ENCODE data around the gene DHRSX. TPM values are rescaled to one million over a fixed set of nuclear protein-coding genes. Genes with fewer than 3 reads are reported as not detected.
"Not testable (repeated sequence)": the region's sequence is repeated elsewhere in the genome, so short reads cannot be mapped to it uniquely, and the experiment has no call there.

DHRSX gene
- polyA plus RNA-seq, 1 donor from 2014 or later: 15.7 TPM

DNA sequence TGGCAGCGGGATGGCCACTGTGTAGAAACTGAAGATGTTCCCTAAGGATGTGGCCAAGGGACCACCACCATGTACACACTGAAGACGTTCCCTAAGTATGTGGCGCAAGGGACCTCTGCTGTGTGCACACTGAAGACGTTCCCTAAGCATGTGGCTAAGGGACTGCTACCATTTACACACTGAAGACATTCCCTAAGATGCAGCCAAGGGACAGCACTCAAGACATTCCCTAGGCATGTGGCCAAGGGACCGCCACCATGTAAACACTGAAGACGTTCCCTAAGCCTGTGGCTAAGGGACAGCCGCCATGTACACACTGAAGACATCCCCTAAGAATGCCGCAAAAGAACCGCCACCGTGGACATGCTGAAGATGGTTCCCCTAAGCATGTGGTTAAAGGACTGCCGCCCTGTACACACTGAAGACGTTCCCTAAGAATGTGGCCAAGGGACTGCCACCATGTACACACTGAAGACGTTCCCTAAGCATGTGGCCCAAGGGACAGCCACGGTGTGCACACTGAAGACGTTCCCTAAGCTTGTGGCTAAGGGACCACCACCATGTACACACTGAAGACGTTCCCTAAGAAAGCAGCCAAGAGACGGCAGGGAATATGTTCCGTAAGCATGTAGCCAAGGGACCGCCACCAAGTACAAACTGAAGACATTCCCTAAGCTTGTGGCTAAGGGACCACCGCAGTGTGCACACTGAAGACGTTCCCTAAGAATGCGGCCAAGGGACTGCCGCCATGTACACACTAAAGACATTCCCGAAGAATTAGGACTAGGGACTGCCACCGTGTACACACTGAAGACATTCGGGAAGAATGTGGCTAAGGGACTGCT is 43.3 kb downstream of the DHRSX start:
- H3K9me3 ChIP-seq (ENCODE audit: low read length): peaks cover 16% of the 10 kb centered on the region
- no peaks in the 10 kb centered on the region for H3F3A ChIP-seq (ENCODE audit: insufficient read depth, low read length, poor library complexity, severe bottlenecking)
- no peak overlapping the region for H3K27ac ChIP-seq (ENCODE audit: low read length)
- no peak overlapping the region for H3K9ac ChIP-seq (ENCODE audit: low read length)
- H3K79me2 ChIP-seq (replicated peaks; ENCODE audit: insufficient read depth, low read length): peaks cover 5% of the 10 kb centered on the region
- H3K9me2 ChIP-seq (ENCODE audit: insufficient read depth, low read length): no peaks in the 10 kb centered on the region
- no peaks in the 10 kb centered on the region for H4K20me1 ChIP-seq (ENCODE audit: insufficient read depth)
- no peak overlapping the region for H3K4me2 ChIP-seq (ENCODE audit: low read length)
- H3K4me3 ChIP-seq (ENCODE audit: low read length): no peak overlapping the region
- no peaks in the 10 kb centered on the region for H3K27me3 ChIP-seq (ENCODE audit: insufficient read depth, low read depth, low read length)
- H2AFZ ChIP-seq (ENCODE audit: low read depth, low read length): no peak overlapping the region
- H3K36me3 ChIP-seq (ENCODE audit: insufficient read depth, low read length): peaks cover 5% of the 10 kb centered on the region
- TF ChIP-seq POLR2AphosphoS5 (IDR thresholded peaks at IDR 0.05): no peak
- no peak for TF ChIP-seq TAF1 (IDR thresholded peaks at IDR 0.05; ENCODE audit: low read depth)
- TF ChIP-seq EP300 (conservative IDR thresholded peaks at IDR 0.05; ENCODE audit: poor library complexity, severe bottlenecking): no peak
- TF ChIP-seq, protein P1, sequence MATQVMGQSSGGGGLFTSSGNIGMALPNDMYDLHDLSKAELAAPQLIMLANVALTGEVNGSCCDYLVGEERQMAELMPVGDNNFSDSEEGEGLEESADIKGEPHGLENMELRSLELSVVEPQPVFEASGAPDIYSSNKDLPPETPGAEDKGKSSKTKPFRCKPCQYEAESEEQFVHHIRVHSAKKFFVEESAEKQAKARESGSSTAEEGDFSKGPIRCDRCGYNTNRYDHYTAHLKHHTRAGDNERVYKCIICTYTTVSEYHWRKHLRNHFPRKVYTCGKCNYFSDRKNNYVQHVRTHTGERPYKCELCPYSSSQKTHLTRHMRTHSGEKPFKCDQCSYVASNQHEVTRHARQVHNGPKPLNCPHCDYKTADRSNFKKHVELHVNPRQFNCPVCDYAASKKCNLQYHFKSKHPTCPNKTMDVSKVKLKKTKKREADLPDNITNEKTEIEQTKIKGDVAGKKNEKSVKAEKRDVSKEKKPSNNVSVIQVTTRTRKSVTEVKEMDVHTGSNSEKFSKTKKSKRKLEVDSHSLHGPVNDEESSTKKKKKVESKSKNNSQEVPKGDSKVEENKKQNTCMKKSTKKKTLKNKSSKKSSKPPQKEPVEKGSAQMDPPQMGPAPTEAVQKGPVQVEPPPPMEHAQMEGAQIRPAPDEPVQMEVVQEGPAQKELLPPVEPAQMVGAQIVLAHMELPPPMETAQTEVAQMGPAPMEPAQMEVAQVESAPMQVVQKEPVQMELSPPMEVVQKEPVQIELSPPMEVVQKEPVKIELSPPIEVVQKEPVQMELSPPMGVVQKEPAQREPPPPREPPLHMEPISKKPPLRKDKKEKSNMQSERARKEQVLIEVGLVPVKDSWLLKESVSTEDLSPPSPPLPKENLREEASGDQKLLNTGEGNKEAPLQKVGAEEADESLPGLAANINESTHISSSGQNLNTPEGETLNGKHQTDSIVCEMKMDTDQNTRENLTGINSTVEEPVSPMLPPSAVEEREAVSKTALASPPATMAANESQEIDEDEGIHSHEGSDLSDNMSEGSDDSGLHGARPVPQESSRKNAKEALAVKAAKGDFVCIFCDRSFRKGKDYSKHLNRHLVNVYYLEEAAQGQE (IDR thresholded peaks at IDR 0.05; ENCODE audit: borderline replicate concordance): no peak
- no peak for TF ChIP-seq MXI1 (conservative IDR thresholded peaks at IDR 0.05; ENCODE audit: poor library complexity, severe bottlenecking)
- no peak for TF ChIP-seq SMC3 (conservative IDR thresholded peaks at IDR 0.05; ENCODE audit: poor library complexity)
- TF ChIP-seq EZH2 (IDR thresholded peaks at IDR 0.05; ENCODE audit: borderline replicate concordance, insufficient read depth, low read length, poor library complexity, severe bottlenecking): no peak
- TF ChIP-seq, protein P2, sequence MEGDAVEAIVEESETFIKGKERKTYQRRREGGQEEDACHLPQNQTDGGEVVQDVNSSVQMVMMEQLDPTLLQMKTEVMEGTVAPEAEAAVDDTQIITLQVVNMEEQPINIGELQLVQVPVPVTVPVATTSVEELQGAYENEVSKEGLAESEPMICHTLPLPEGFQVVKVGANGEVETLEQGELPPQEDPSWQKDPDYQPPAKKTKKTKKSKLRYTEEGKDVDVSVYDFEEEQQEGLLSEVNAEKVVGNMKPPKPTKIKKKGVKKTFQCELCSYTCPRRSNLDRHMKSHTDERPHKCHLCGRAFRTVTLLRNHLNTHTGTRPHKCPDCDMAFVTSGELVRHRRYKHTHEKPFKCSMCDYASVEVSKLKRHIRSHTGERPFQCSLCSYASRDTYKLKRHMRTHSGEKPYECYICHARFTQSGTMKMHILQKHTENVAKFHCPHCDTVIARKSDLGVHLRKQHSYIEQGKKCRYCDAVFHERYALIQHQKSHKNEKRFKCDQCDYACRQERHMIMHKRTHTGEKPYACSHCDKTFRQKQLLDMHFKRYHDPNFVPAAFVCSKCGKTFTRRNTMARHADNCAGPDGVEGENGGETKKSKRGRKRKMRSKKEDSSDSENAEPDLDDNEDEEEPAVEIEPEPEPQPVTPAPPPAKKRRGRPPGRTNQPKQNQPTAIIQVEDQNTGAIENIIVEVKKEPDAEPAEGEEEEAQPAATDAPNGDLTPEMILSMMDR (IDR thresholded peaks at IDR 0.05; ENCODE audit: poor library complexity, severe bottlenecking): no peak
- TF ChIP-seq RAD21 (conservative IDR thresholded peaks at IDR 0.05): no peak

DNA sequence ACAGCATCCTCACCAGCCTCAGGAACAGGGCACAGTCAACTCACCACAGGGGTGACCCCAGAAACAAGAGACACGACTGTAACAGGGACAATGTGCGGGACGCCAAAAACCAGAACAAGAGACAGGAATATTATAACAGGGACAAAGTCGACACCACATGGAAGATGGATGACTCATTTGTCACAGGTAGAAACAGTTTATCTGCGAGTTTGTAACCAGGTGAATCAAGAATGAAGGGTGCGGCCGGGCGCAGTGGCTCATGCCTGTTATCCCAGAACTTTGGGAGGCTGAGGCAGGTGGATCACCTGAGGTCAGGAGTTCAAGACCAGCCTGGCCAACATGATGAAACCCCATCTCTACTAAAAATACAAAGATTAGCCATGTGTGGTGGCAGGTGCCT is 44.7 kb downstream of the DHRSX start:
- H3K27ac ChIP-seq (ENCODE audit: low read length); H3K4me2 ChIP-seq (ENCODE audit: low read length); H3F3A ChIP-seq (ENCODE audit: insufficient read depth, low read length, poor library complexity, severe bottlenecking); H3K27me3 ChIP-seq (ENCODE audit: insufficient read depth, low read depth, low read length); H3K9ac ChIP-seq (ENCODE audit: low read length); H4K20me1 ChIP-seq (ENCODE audit: insufficient read depth); H3K9me2 ChIP-seq (ENCODE audit: insufficient read depth, low read length); H3K4me3 ChIP-seq (ENCODE audit: low read length); H3K79me2 ChIP-seq (replicated peaks; ENCODE audit: insufficient read depth, low read length); H2AFZ ChIP-seq (ENCODE audit: low read depth, low read length): not testable (repeated sequence)
- Histone ChIP-seq H3K36me3 (ENCODE audit: insufficient read depth, low read length) (peaks cover 11% of the 10 kb centered on the region), H3K9me3 (ENCODE audit: low read length) (peaks cover 19% of the 10 kb centered on the region)

DNA sequence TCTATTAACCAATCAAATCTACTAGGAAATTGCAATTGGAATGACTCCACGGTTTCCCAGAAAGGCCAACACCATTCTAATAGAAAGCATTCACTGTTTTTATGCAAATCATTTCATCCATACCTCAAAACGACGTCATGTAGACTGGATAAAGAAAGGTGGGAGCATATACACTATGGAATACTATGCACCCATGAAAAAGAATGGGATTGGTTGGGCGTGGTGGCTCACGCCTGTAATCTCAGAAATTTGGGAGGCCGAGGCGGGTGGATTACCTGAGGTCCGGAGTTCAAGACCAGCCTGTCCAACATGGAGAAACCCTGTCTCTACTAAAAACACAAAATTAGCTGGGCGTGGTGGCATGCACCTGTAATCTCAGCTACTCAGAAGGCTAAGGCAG is 46.2 kb downstream of the DHRSX start:
- not testable (repeated sequence) for H3F3A ChIP-seq (ENCODE audit: insufficient read depth, low read length, poor library complexity, severe bottlenecking)

More for the DNA sequence above, 46.2 kb downstream of the DHRSX start:
- H3K27ac ChIP-seq (ENCODE audit: low read length); H2AFZ ChIP-seq (ENCODE audit: low read depth, low read length); H3K9ac ChIP-seq (ENCODE audit: low read length); H3K4me3 ChIP-seq (ENCODE audit: low read length); H3K79me2 ChIP-seq (replicated peaks; ENCODE audit: insufficient read depth, low read length); H3K4me2 ChIP-seq (ENCODE audit: low read length); H3K27me3 ChIP-seq (ENCODE audit: insufficient read depth, low read depth, low read length); H4K20me1 ChIP-seq (ENCODE audit: insufficient read depth); H3K9me2 ChIP-seq (ENCODE audit: insufficient read depth, low read length): not testable (repeated sequence)
- peaks cover 19% of the 10 kb centered on the region for H3K9me3 ChIP-seq (ENCODE audit: low read length)
- H3K36me3 ChIP-seq (ENCODE audit: insufficient read depth, low read length): peaks cover 11% of the 10 kb centered on the region

Data from neural cell (in vitro differentiated cells).